CD4-positive, alpha-beta T cell treated with Interleukin-21 for 1 hour (primary cell): ENCODE measurements around the gene PTPN6.
A peak's percentile ranks its signal among the peaks of the same experiment; 100 is the strongest.

Experiments
- DNase-seq: peaks from one replicate; pipeline ENCODE4 v3.0.0-alpha.2; 2020

The PTPN6 gene

GRCh38 chr12:6923003-6923732, 28.0 kb upstream of the PTPN6 start:
- no peak for DNase-seq

- DNase-seq = no peak
Measured at GRCh38 chr12:6923851-6924250, 27.3 kb upstream of the PTPN6 start.

- no peak for DNase-seq
Measured at GRCh38 chr12:6925239-6925539, 26.0 kb upstream of the PTPN6 start.

GRCh38 chr12:6925540-6926279, 25.4 kb upstream of the PTPN6 start:
- DNase-seq = no peak

GRCh38 chr12:6927379-6928021, 23.7 kb upstream of the PTPN6 start, which contains the start of gene ATN1:
ATN1 (plus strand) TSS chr12:6927959; CDS start chr12:6934002, 6,043 bp downstream.
- DNase-seq = peak; percentile 57

GRCh38 chr12:6928022-6928702, 23.0 kb upstream of the PTPN6 start:
- DNase-seq = no peak

- no peak for DNase-seq
Measured at GRCh38 chr12:6928703-6929407, 22.3 kb upstream of the PTPN6 start.

GRCh38 chr12:6929466-6930452, 21.4 kb upstream of the PTPN6 start:
- no peak for DNase-seq

GRCh38 chr12:6932766-6933165, 18.4 kb upstream of the PTPN6 start:
- DNase-seq = no peak

GRCh38 chr12:6934110-6934509, 17.0 kb upstream of the PTPN6 start:
- DNase-seq = no peak

- no peak for DNase-seq
Measured at GRCh38 chr12:6935371-6936193, 15.6 kb upstream of the PTPN6 start.

GRCh38 chr12:6936194-6936635, 14.9 kb upstream of the PTPN6 start:
- no peak for DNase-seq

GRCh38 chr12:6936636-6937480, 14.3 kb upstream of the PTPN6 start:
- DNase-seq = peak; percentile 58

GRCh38 chr12:6937481-6938352, 13.4 kb upstream of the PTPN6 start:
- DNase-seq = peak; percentile 95

- DNase-seq = no peak
Measured at GRCh38 chr12:6938353-6939190, 12.6 kb upstream of the PTPN6 start.

GRCh38 chr12:6939191-6939540, 12.0 kb upstream of the PTPN6 start:
- DNase-seq = no peak

- no peak for DNase-seq
Measured at GRCh38 chr12:6941267-6941666, 9.9 kb upstream of the PTPN6 start.

- DNase-seq = no peak
Measured at GRCh38 chr12:6941782-6942181, 9.4 kb upstream of the PTPN6 start.
